Liver (tissue), 3 donors: ENCODE measurements around the gene TIMM22.

ENCODE experiments used
- EGR1 ChIP-seq, 2 donors: IDR thresholded peaks; 2 replicates each; pipeline ENCODE4 v1.6.1; 2016 to 2018; ENCODE audit warnings: antibody characterized with exemption in 2 of 2, low read depth in 2 of 2
- FOXA2 ChIP-seq: IDR thresholded peaks from 2 replicates; pipeline ENCODE4 v1.6.1; 2016; ENCODE audit warnings: antibody characterized with exemption
- JUND ChIP-seq, 2 donors: IDR thresholded peaks; 2 replicates each; pipeline ENCODE4 v1.6.1; 2016; ENCODE audit warnings: antibody characterized with exemption in 2 of 2
- TF ChIP-seq, protein P1 (sequence below): fragments of 150-350 bp; IDR thresholded peaks from 2 replicates; pipeline ENCODE4 v1.5.1; 2017; ENCODE audit warnings: improper control_type of control experiment, low read depth, low read length; ENCODE audit not compliant: missing input control
- donor health status: healthy.
- donor health status: healthy.

DNA sequence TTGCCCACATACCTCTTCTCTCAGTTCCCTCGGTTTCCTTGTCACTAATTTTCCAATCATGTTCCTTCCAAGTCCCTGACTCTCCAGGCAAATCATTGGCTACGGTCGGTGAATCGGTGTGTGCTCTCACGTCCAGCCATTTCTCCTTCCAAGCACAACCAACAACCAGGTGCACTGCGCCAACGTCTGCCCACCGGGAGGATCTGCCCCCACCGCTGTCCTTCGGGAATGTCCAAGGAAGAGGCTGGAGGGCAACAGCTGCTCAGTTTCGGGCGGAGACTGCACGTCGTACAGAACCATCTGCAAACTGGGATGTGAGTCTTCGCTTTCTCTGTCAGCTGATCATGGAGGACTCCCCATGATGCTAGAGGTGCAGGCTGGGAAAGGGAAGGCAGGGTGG lies 9.0 kb upstream of the TIMM22 start:
- TF ChIP-seq, protein P1, sequence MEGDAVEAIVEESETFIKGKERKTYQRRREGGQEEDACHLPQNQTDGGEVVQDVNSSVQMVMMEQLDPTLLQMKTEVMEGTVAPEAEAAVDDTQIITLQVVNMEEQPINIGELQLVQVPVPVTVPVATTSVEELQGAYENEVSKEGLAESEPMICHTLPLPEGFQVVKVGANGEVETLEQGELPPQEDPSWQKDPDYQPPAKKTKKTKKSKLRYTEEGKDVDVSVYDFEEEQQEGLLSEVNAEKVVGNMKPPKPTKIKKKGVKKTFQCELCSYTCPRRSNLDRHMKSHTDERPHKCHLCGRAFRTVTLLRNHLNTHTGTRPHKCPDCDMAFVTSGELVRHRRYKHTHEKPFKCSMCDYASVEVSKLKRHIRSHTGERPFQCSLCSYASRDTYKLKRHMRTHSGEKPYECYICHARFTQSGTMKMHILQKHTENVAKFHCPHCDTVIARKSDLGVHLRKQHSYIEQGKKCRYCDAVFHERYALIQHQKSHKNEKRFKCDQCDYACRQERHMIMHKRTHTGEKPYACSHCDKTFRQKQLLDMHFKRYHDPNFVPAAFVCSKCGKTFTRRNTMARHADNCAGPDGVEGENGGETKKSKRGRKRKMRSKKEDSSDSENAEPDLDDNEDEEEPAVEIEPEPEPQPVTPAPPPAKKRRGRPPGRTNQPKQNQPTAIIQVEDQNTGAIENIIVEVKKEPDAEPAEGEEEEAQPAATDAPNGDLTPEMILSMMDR, result no peak
- TF ChIP-seq FOXA2, result no peak
- TF ChIP-seq EGR1 (IDR thresholded peaks at IDR 0.05; ENCODE audit: low read depth in 2 of 2), result no peak
- no peak for TF ChIP-seq JUND (IDR thresholded peaks at IDR 0.05)
